SK-N-SH (cell line): Measurements from ENCODE around the gene MAPKAP1.
"Not testable (repeated sequence)": the region's sequence is repeated elsewhere in the genome, so short reads cannot be mapped to it uniquely, and the experiment has no call there.

ENCODE experiments used
- EP300 ChIP-seq, 2 experiments: IDR thresholded peaks; 2 replicates each; pipeline versions ENCODE4 v1.4.0 to v1.6.1; 2012; ENCODE audit warnings: borderline replicate concordance in 1 of 2, low read depth in 1 of 2, low read length in 1 of 2
- GABPA ChIP-seq: IDR thresholded peaks from 2 replicates; pipeline ENCODE4 v1.4.0; 2012; ENCODE audit warnings: low read depth, mild to moderate bottlenecking
- RAD21 ChIP-seq: IDR thresholded peaks from 2 replicates; pipeline ENCODE4 v1.6.1; 2012; ENCODE audit warnings: mild to moderate bottlenecking, low read length
- RCOR1 ChIP-seq: fragments of 150-350 bp; IDR thresholded peaks from 2 replicates; pipeline ENCODE4 v1.6.1; 2017; ENCODE audit warnings: antibody characterized with exemption, low read length
- TAF1 ChIP-seq: IDR thresholded peaks from 2 replicates; pipeline ENCODE4 v1.6.1; 2012; ENCODE audit warnings: low read depth, mild to moderate bottlenecking, low read length, moderate library complexity, borderline replicate concordance
- YY1 ChIP-seq: IDR thresholded peaks from 2 replicates; pipeline ENCODE4 v1.4.0; 2012; ENCODE audit warnings: low read depth, mild to moderate bottlenecking
- TF ChIP-seq, protein P1 (sequence below): fragments of 200-600 bp; sonication (generic); IDR thresholded peaks from 2 replicates; pipeline ENCODE4 v1.6.1; 2017; ENCODE audit warnings: antibody characterized with exemption, mild to moderate bottlenecking, moderate library complexity
- TF ChIP-seq, protein P2 (sequence below): fragments of 150-350 bp; IDR thresholded peaks from 2 replicates; pipeline ENCODE4 v1.6.1; 2017; ENCODE audit warnings: antibody characterized with exemption, low read length, low read depth, borderline replicate concordance
- TF ChIP-seq, protein P3 (sequence below): IDR thresholded peaks from 2 replicates; pipeline ENCODE4 v1.4.0; 2012; ENCODE audit warnings: low read depth, borderline replicate concordance

DNA sequence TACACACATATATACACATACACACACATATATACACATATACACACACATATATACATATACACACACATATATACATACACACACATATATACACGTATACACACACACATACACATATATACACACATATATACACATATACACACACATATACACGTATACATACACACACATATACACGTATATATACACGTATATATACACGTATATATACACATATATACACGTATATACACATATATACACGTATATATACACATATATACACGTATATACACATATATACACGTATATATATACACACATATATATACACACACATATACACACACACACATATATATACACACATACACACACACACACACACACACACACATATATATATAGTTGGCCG is 13.5 kb downstream of the MAPKAP1 start:
- TF ChIP-seq, protein P1, sequence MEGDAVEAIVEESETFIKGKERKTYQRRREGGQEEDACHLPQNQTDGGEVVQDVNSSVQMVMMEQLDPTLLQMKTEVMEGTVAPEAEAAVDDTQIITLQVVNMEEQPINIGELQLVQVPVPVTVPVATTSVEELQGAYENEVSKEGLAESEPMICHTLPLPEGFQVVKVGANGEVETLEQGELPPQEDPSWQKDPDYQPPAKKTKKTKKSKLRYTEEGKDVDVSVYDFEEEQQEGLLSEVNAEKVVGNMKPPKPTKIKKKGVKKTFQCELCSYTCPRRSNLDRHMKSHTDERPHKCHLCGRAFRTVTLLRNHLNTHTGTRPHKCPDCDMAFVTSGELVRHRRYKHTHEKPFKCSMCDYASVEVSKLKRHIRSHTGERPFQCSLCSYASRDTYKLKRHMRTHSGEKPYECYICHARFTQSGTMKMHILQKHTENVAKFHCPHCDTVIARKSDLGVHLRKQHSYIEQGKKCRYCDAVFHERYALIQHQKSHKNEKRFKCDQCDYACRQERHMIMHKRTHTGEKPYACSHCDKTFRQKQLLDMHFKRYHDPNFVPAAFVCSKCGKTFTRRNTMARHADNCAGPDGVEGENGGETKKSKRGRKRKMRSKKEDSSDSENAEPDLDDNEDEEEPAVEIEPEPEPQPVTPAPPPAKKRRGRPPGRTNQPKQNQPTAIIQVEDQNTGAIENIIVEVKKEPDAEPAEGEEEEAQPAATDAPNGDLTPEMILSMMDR, result not testable (repeated sequence)
- TF ChIP-seq EP300 (IDR thresholded peaks at IDR 0.05; ENCODE audit: borderline replicate concordance in 1 of 2, low read depth in 1 of 2, low read length in 1 of 2); RAD21; RCOR1; GABPA; TAF1; YY1: not testable (repeated sequence)
- TF ChIP-seq, protein P2, sequence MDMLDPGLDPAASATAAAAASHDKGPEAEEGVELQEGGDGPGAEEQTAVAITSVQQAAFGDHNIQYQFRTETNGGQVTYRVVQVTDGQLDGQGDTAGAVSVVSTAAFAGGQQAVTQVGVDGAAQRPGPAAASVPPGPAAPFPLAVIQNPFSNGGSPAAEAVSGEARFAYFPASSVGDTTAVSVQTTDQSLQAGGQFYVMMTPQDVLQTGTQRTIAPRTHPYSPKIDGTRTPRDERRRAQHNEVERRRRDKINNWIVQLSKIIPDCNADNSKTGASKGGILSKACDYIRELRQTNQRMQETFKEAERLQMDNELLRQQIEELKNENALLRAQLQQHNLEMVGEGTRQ, result not testable (repeated sequence)
- TF ChIP-seq, protein P3, sequence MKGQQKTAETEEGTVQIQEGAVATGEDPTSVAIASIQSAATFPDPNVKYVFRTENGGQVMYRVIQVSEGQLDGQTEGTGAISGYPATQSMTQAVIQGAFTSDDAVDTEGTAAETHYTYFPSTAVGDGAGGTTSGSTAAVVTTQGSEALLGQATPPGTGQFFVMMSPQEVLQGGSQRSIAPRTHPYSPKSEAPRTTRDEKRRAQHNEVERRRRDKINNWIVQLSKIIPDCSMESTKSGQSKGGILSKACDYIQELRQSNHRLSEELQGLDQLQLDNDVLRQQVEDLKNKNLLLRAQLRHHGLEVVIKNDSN, result not testable (repeated sequence)
